Measurements from ENCODE around the gene ZNF488.

Gene ZNF488

GRCh38 chr10:47366181-47366631, 17.9 kb downstream of the ZNF488 start:
- DNase-seq (ENCODE audit: low read depth), result no peak

- no peak for DNase-seq (ENCODE audit: low read depth)
These were observed 18.5 kb downstream of the ZNF488 start for GRCh38 chr10:47365431-47366180.

- DNase-seq (ENCODE audit: low read depth), result no peak
These were observed 19.2 kb downstream of the ZNF488 start for GRCh38 chr10:47364911-47365310.

GRCh38 chr10:47364366-47364765, 19.7 kb downstream of the ZNF488 start:
- DNase-seq (ENCODE audit: low read depth), result no peak

- no peak for DNase-seq (ENCODE audit: low read depth)
These were observed 20.3 kb downstream of the ZNF488 start for GRCh38 chr10:47363781-47364180.

- DNase-seq (ENCODE audit: low read depth), result no peak
These were observed 21.9 kb downstream of the ZNF488 start for GRCh38 chr10:47362199-47362598.

- DNase-seq (ENCODE audit: low read depth), result no peak
These were observed 22.8 kb downstream of the ZNF488 start for GRCh38 chr10:47361293-47361692.

- DNase-seq (ENCODE audit: low read depth), result no peak
These were observed 23.6 kb downstream of the ZNF488 start for GRCh38 chr10:47360419-47361040.

- DNase-seq (ENCODE audit: low read depth), result no peak
These were observed 24.3 kb downstream of the ZNF488 start for GRCh38 chr10:47359626-47360418.

GRCh38 chr10:47359101-47359500, 25.0 kb downstream of the ZNF488 start:
- no peak for DNase-seq (ENCODE audit: low read depth)

GRCh38 chr10:47358457-47358856, 25.6 kb downstream of the ZNF488 start:
- no peak for DNase-seq (ENCODE audit: low read depth)

GRCh38 chr10:47357911-47358310, 26.2 kb downstream of the ZNF488 start:
- DNase-seq (ENCODE audit: low read depth), result no peak

- no peak for DNase-seq (ENCODE audit: low read depth)
These were observed 26.9 kb downstream of the ZNF488 start for GRCh38 chr10:47357131-47357582.

- no peak for DNase-seq (ENCODE audit: low read depth)
These were observed 27.4 kb downstream of the ZNF488 start for GRCh38 chr10:47356708-47357107.

GRCh38 chr10:47354900-47355299, 29.2 kb downstream of the ZNF488 start:
- no peak for DNase-seq (ENCODE audit: low read depth)

- no peak for DNase-seq (ENCODE audit: low read depth)
These were observed 29.9 kb downstream of the ZNF488 start for GRCh38 chr10:47354165-47354564.

GRCh38 chr10:47353351-47353750, 30.7 kb downstream of the ZNF488 start:
- DNase-seq (ENCODE audit: low read depth), result no peak

- DNase-seq (ENCODE audit: low read depth), result no peak
These were observed 31.9 kb downstream of the ZNF488 start for GRCh38 chr10:47351899-47352815.

GRCh38 chr10:47350671-47351640, 33.1 kb downstream of the ZNF488 start:
- no peak for DNase-seq (ENCODE audit: low read depth)

- no peak for DNase-seq (ENCODE audit: low read depth)
These were observed 34.1 kb downstream of the ZNF488 start for GRCh38 chr10:47349941-47350371.
